ENCODE measurements around the gene HLA-DPB1. TPM values are rescaled to one million over a fixed set of nuclear protein-coding genes. Genes with fewer than 3 reads are reported as not detected.
"Not testable (repeated sequence)": the region's sequence is repeated elsewhere in the genome, so short reads cannot be mapped to it uniquely, and the experiment has no call there.

HLA-DPB1 gene
- total RNA-seq, 1 donor from 2014 or later: 51.7 TPM

- intact Hi-C loops (cut with micrococcal nuclease): no loop called here
These were observed 19.9 kb downstream of the HLA-DPB1 start for GRCh38 chr6:33095681-33096080.

GRCh38 chr6:33101121-33101737 is 25.4 kb downstream of the HLA-DPB1 start:
- intact Hi-C loops (cut with micrococcal nuclease): not testable (repeated sequence)

GRCh38 chr6:33103776-33104175 is 28.0 kb downstream of the HLA-DPB1 start:
- intact Hi-C loops (cut with micrococcal nuclease): no loop called here

GRCh38 chr6:33104887-33105286 is 29.1 kb downstream of the HLA-DPB1 start:
- intact Hi-C loops (cut with micrococcal nuclease): no loop called here

GRCh38 chr6:33105386-33105785 is 29.6 kb downstream of the HLA-DPB1 start:
- intact Hi-C loops (cut with micrococcal nuclease): no loop called here

GRCh38 chr6:33105916-33106871 is 30.4 kb downstream of the HLA-DPB1 start:
- intact Hi-C loops (cut with micrococcal nuclease): no loop called here

- intact Hi-C loops (cut with micrococcal nuclease): no loop called here
These were observed 31.9 kb downstream of the HLA-DPB1 start for GRCh38 chr6:33107641-33108040.

GRCh38 chr6:33108307-33108706 is 32.5 kb downstream of the HLA-DPB1 start:
- intact Hi-C loops (cut with micrococcal nuclease): no loop called here

- intact Hi-C loops (cut with micrococcal nuclease): no loop called here
These were observed 36.4 kb downstream of the HLA-DPB1 start for GRCh38 chr6:33112148-33112547.

GRCh38 chr6:33113755-33114154 is 38.0 kb downstream of the HLA-DPB1 start:
- intact Hi-C loops (cut with micrococcal nuclease): no loop called here

GRCh38 chr6:33114406-33114805 is 38.6 kb downstream of the HLA-DPB1 start:
- intact Hi-C loops (cut with micrococcal nuclease): no loop called here

GRCh38 chr6:33116417-33116816 is 40.6 kb downstream of the HLA-DPB1 start:
- intact Hi-C loops (cut with micrococcal nuclease): no loop called here

- intact Hi-C loops (cut with micrococcal nuclease): no loop called here
These were observed 41.3 kb downstream of the HLA-DPB1 start for GRCh38 chr6:33116841-33117711.

- intact Hi-C loops (cut with micrococcal nuclease): loop anchor here (1.0 kb wide), 1 partner anchor 130 kb away; no protein-coding TSS in a partner anchor
These were observed 42.1 kb downstream of the HLA-DPB1 start for GRCh38 chr6:33117811-33118277.

GRCh38 chr6:33118525-33119123 is 42.8 kb downstream of the HLA-DPB1 start:
- intact Hi-C loops (cut with micrococcal nuclease): loop anchor here (1.0 kb wide), 1 partner anchor 130 kb away; no protein-coding TSS in a partner anchor

GRCh38 chr6:33120001-33120400 is 44.2 kb downstream of the HLA-DPB1 start:
- intact Hi-C loops (cut with micrococcal nuclease): loop anchor here (5.0 kb wide), 1 partner anchor 77 kb away; no protein-coding TSS in a partner anchor

GRCh38 chr6:33123181-33123580 is 47.4 kb downstream of the HLA-DPB1 start:
- intact Hi-C loops (cut with micrococcal nuclease): loop anchor here (5.0 kb wide), 1 partner anchor 74 kb away; no protein-coding TSS in a partner anchor

- intact Hi-C loops (cut with micrococcal nuclease): loop anchor here (5.0 kb wide), 1 partner anchor 73 kb away; no protein-coding TSS in a partner anchor
These were observed 48.1 kb downstream of the HLA-DPB1 start for GRCh38 chr6:33123732-33124524.

GRCh38 chr6:33124525-33124901 is 48.7 kb downstream of the HLA-DPB1 start:
- intact Hi-C loops (cut with micrococcal nuclease): loop anchor here (5.0 kb wide), 1 partner anchor 73 kb away; no protein-coding TSS in a partner anchor

- intact Hi-C loops (cut with micrococcal nuclease): loop anchor here (5.0 kb wide), 2 partner anchors 37 to 72 kb away; no protein-coding TSS in a partner anchor
These were observed 49.2 kb downstream of the HLA-DPB1 start for GRCh38 chr6:33124947-33125346.
